Measurements from ENCODE around the gene MICALL1.

- TF ChIP-seq CTCF (IDR thresholded peaks at IDR 0.05; ENCODE audit: low read length) (no peak), EZH2 (IDR thresholded peaks at IDR 0.05; ENCODE audit: borderline replicate concordance, low read length) (no peak)
Observed at GRCh38 chr22:37983860-37984791, 78.0 kb downstream of the MICALL1 start, which contains the start of gene SOX10.
